ENCODE results near the gene FGF2.
"Not testable (repeated sequence)": the region's sequence is repeated elsewhere in the genome, so short reads cannot be mapped to it uniquely, and the experiment has no call there.

FGF2 gene

GRCh38 chr4:122930862-122931261 is 104.2 kb downstream of the FGF2 start:
- DNase-seq (ENCODE audit: low spot score) = peak; percentile 47

DNA sequence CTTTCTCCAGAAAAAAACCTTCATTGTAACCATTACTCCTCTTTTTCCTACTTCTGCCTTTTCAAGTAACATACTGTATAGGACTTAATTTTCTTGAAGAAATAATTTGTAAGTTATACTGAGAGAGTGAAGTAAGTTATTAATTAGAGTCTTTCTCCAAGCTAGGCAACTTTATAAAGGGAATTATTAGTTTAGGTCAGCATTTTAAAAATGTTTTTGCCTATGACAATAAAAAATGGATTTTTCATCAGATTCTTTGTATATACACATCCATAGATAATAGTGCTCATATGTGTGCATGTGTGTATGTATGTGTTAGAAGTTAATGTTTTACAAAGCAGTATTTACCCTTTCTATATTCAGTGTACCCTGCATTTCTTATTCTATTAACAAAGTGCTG is 106.1 kb downstream of the FGF2 start:
- no peak for DNase-seq (ENCODE audit: low spot score)

DNA sequence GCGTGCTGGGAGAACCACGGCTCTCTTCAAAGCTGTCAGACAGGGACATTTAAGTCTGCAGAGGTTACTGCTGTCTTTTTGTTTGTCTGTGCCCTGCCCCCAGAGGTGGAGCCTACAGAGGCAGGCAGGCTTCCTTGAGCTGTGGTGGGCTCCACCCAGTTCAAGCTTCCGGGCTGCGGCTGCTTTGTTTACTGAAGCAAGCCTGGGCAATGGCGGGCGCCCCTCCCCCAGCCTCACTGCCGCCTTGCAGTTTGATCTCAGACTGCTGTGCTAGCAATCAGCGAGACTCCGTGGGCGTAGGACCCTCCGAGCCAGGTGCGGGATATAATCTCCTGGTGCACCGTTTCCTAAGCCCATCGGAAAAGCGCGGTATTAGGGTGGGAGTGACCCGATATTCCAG is 118.5 kb downstream of the FGF2 start:
- DNase-seq (ENCODE audit: low spot score) = not testable (repeated sequence)

- no peak for DNase-seq (ENCODE audit: low spot score)
Observed at GRCh38 chr4:122946142-122946541, 119.5 kb downstream of the FGF2 start.

Data from GM03348 (cell line).